ENCODE results near the gene LMOD1.
"Not testable (repeated sequence)": the region's sequence is repeated elsewhere in the genome, so short reads cannot be mapped to it uniquely, and the experiment has no call there.

Gene LMOD1

DNA sequence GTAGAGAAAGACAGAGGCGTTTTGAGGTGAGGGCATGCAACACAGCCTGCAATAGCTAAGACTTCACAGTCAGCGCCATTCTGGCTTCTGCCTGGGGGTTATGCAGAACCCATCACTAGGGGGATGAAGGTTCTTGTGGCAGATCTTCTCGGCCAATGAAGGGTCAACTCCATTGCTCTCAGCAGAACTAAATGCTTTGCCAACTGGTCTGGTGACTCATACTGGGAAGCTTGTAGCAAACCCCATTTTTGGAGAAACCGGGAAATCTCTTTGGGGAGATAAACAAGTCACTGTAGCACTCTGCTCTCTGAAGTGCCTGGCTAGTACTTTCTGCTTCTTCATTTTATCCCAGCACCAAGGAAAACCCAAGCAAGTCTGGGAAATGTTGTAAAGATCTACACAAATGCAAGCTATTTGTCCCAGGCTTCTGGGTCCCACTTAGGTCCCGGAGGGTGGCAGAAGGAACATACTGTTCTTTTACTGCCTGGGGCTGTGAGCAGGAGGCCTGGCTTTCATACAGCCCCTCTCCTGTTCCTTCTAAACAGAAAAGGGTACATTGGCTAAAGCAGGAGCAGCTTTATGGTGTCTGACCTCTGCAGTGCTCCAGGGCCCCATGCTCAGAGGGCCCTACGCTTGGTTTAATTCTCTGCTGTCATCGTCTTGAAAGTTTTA is 28.9 kb downstream of the LMOD1 start:
- DNase-seq (ENCODE audit: low read depth in 2 of 2, low spot score in 1 of 2): no peak

DNA sequence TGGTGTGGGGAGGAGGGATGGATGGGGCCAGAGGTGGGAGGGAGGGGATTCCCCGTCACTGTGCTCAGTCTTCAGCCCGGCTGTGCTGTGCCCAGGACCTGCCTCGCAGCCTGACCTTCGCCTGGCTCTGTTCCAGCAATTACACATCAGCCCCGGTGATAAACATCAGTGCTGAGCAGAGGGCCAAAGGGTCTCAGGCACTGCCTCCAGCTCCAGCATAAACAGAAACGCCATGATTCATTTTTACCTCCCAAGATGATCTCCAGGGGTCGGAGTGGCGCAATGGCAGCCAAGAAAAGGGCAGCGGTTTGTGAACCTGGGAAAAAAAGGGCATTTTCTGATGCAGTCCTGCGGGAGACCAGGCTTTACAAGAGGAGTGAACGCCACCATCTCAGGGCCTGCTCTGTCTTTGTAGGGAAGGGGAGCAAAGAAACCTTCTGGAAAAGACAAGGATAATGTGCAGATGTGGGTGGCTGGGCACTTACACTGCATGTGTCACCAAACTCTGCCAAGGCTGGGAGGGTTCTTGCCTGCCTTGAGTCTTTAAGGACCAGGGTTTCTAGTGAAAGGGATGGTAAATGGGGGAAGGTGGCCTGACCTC is 29.6 kb downstream of the LMOD1 start:
- DNase-seq (ENCODE audit: low read depth in 2 of 2, low spot score in 1 of 2): no peak

DNA sequence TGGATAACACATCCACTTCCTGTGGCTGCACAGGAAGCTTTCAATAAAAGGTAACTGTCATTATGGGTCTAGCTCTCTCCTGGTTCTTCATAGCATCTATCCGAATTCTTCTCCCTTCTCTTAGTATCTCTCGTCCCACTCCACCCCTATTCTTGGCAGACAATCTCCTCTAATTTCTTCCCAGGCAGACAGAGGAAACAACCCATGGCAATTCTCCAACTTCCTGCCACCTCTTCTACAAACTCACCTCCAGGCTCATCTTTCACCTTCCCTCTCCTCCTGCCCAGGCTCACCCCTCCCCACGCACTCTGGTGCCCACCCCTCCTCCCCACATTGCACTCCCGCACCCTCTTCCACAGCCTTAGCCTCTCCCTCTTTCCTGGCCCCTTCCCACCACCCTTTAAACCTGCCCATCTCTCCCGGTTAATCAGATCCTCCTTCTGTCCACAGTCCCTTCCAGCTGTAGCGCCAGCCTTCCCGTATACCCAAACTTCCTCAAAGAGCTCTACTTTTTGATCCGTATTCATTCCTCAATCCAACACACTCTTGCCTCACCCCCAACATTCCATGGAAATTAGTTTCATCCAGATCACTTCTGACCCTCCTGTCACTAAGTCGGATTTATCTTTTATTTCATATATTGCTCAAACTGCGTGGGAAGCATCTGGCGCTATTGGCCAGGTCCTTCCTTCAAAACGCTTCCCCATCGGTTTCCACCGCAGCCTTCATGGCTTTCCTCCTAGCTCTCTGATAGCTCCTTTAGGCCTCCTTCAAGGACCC is 31.7 kb downstream of the LMOD1 start:
- DNase-seq (ENCODE audit: low read depth in 2 of 2, low spot score in 1 of 2): no peak

GRCh38 chr1:201912832-201913231 is 33.5 kb downstream of the LMOD1 start:
- DNase-seq (ENCODE audit: low read depth in 2 of 2, low spot score in 1 of 2): no peak

GRCh38 chr1:201911826-201912571 is 34.3 kb downstream of the LMOD1 start:
- no peak for DNase-seq (ENCODE audit: low read depth in 2 of 2, low spot score in 1 of 2)

- DNase-seq (ENCODE audit: low read depth in 2 of 2, low spot score in 1 of 2): no peak
These were observed 38.7 kb downstream of the LMOD1 start for GRCh38 chr1:201907621-201908020.

DNA sequence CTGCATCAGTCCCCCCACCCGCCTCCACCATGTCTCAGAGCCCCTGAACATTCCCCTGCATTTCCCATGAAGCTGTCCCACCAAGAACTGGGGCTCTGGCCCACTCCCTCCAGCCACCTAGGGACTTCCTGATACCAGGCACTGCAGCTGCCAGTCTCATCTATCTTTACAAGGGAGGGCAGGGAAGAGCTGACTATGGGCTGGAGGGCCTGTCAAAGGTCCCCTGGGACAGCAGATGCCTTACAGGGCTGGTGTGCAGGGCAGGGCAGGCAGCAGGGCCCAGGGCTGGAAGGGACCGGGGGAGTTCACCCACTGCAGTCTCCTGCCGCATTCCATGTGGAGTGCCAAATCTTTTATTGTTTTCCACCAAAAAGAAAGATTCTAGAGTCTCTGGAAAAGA is 40.0 kb downstream of the LMOD1 start:
- no peak for DNase-seq (ENCODE audit: low read depth in 2 of 2, low spot score in 1 of 2)

GRCh38 chr1:201905234-201905890 is 41.0 kb downstream of the LMOD1 start:
- DNase-seq (ENCODE audit: low read depth in 2 of 2, low spot score in 1 of 2): no peak

GRCh38 chr1:201904579-201904978 is 41.8 kb downstream of the LMOD1 start:
- DNase-seq (ENCODE audit: low read depth in 2 of 2, low spot score in 1 of 2): no peak

DNA sequence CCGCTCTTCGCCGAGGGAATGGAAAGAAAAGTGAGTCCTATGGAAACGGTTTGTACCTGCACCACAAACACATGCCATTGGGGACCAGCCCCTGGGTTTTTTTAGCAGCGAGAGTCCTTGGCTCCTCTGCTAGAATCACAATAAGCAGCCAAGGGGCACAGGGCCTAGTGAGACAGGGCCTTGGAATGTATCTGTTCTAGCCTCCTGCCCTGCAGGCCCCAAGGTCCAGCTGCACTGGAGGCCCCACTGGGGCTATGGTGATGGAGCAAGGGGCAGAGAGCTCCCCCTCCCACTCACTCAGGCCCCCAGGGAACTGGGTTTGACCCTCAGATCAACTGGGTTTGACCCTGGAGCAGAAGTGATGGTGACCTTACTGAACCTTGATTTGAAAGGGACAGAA is 43.2 kb downstream of the LMOD1 start:
- DNase-seq (ENCODE audit: low read depth in 2 of 2, low spot score in 1 of 2): no peak

DNA sequence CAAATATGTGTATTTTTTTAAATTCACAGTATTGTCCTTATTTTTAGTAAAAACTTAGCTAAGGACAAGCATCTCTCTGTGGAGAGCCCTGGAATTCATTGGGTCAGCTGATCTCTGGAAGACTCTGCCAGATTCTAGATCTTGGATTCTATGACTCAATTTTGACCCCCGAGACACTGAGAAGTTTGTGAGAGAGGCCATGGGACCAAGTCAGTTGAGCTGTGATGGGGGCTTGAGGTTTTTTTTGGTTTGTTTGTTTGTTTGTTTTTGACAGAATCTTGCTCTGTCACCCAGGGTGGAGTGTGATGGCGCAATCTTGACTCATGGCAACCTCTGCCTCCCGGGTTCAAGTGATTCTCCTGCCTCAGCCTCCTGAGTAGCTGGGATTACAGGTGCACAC is 44.1 kb downstream of the LMOD1 start:
- DNase-seq (ENCODE audit: low read depth in 2 of 2, low spot score in 1 of 2): no peak

DNA sequence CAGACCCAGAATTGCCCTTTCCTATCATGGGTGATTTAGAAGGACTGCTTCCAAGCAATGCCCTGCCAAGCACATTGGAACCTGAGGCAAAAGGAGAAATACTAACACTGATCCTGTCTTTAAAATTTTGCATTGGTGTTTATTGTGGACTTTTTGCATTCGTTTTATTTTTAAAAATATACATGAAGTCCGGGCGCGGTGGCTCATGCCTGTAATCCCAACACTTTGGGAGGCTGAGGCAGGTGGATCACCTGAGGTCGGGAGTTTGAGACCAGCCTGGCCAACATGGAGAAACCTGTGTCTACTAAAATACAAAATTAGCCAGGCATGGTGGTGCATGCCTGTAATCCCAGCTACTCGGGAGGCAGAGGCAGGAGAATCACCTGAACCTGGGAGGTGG is 45.3 kb downstream of the LMOD1 start:
- DNase-seq (ENCODE audit: low read depth in 2 of 2, low spot score in 1 of 2): not testable (repeated sequence)

DNA sequence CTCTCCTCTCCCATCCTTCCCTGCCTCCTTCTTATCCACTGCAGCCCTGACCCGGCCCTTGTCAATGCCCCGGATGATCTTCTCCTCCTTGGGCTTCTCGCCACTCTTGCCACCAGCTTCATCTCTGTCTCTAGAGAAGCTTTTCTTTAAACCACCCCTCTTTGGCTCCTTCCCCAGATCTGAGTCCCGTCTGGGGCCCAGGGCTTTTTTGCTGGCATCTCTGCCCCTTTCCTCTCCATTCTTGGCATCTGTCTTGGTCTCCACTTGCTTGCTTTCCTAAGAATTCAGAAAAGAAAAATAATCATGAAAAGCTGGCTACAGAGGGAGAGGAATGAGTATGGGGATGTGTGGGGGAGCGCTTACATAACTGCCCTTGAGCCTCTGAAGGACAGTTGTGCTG is 45.9 kb downstream of the LMOD1 start:
- no peak for DNase-seq (ENCODE audit: low read depth in 2 of 2, low spot score in 1 of 2)

- DNase-seq (ENCODE audit: low read depth in 2 of 2, low spot score in 1 of 2): no peak
These were observed 46.5 kb downstream of the LMOD1 start for GRCh38 chr1:201899683-201900429.

- no peak for DNase-seq (ENCODE audit: low read depth in 2 of 2, low spot score in 1 of 2)
These were observed 47.4 kb downstream of the LMOD1 start for GRCh38 chr1:201898992-201899391.

DNA sequence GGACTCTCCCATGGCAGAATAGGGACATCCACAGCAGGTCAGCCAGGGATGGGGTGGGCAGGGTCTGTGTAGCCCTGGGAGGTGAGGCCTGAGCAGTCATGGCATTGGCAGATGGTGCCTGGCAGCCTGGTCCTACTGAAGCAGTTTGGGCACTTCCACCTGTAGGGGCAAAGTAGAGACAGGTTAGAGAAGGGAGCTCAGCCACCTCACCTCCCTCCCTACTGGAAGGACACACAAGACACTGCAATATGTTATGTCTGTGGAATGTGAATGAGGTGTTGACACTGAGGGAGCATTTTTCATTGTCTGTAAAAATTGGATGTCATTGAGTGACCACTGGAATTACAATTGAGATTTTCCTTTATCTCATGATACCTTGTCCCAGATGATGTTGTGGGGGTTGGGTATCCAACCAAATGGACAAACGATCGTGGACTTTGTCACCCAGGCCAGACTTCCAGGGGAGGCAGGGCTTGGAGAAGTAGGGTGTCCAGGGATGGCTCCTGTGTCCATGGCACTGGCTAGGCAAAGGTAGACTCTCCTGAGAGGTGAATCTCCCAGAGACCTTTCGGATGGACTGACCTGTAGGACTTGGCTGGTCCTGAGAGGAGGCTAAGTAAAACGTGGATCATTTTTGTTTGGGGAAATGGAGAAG is 48.0 kb downstream of the LMOD1 start:
- no peak for DNase-seq (ENCODE audit: low read depth in 2 of 2, low spot score in 1 of 2)

DNA sequence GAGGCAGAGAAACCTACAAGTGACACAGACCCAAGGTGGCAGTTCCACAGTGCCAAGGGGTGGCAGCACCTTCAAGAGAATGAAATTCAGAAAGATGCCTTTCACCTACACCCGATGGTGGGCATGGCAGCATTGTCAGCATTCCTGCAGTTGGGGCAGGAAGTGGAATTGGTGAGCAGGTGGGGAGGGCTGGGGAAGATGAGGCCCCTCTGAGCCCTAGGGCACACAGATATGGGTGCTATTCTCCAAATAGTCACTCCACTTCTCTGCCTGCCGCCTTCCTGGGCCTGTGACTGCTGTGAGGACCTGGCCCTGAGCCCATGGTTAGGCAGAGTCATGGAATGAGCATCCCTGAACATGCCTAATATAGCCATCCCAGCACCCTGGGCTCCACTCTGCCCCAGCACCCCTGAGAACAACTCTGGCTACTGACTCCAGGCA is 49.4 kb downstream of the LMOD1 start:
- no peak for DNase-seq (ENCODE audit: low read depth in 2 of 2, low spot score in 1 of 2)

GRCh38 chr1:201895913-201896807 is 50.2 kb downstream of the LMOD1 start:
- peak; percentile 56 to 62 for DNase-seq (ENCODE audit: low read depth in 2 of 2, low spot score in 1 of 2)

DNA sequence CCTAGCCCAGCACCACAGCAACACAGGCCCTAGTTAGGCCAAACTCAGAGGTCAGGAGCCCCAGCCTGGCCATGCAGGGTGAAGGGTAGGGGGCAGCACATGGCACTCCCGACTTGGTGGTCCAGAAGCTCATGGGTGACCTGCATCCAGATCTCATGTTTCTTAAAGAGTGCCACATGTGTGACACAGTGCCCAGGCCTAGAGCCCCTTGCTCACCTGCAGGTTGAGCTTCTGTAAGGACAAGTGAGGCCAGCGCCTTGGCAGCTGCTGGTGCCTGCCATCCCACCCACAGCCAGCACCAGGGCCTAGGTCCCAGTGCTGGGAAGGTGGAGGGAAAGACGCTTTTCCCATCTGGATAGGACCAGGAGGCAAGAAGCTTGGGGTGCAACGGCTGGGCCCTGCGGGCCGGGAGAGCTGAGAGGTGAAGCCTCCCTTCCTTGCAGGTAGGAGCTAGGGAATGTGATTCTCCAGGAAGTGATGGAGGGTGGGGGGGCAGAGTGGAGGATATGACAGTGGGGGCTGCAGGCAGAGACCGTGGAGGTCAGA is 51.2 kb downstream of the LMOD1 start:
- no peak for DNase-seq (ENCODE audit: low read depth in 2 of 2, low spot score in 1 of 2)

Measured in stimulated activated CD8-positive, alpha-beta memory T cell treated with anti-CD3 and anti-CD28 coated beads, Interleukin-4, amount 100 ng/mL, for 4 hours (primary cell).